A673 (cell line): Measurements from ENCODE around the gene SRRM4. TPM values are rescaled to one million over a fixed set of nuclear protein-coding genes. Genes with fewer than 3 reads are reported as not detected.

Experiments used
- BruUV-seq: library from RNA; stranded (reverse); fragments of 400-500 nt; replicated peaks from 2 replicates; lab custom pipeline; 2021; lab: Mats Ljungman, UMichigan
- CTCF ChIA-PET: fragments of 300-600 bp; sonication (Branson Sonifier 250); formaldehyde crosslinking; loops from one replicate; lab custom pipeline; 2022; ENCODE audit warnings: antibody characterized with exemption; lab: Charles Lee
- POLR2A ChIA-PET: fragments of 300-600 bp; sonication (Branson Sonifier 250); formaldehyde crosslinking; loops from one replicate; lab custom pipeline; 2022; ENCODE audit warnings: antibody characterized with exemption; ENCODE audit not compliant: low non-redundant PET; lab: Charles Lee
- DNase-seq: peaks from one replicate; pipeline ENCODE4 v3.0.0-alpha.2; 2015; ENCODE audit warnings: low spot score
- H3K27ac ChIP-seq: fragments of 200-600 bp; sonication (generic); 2 replicates; pipeline ENCODE4 v1.5.1; 2016; ENCODE audit warnings: mixed run types, low read depth, mild to moderate bottlenecking, mixed read lengths, antibody characterized with exemption, low read length; ENCODE audit not compliant: poor library complexity, severe bottlenecking
- H3K27me3 ChIP-seq: fragments of 200-600 bp; sonication (generic); replicated peaks from 2 replicates; pipeline ENCODE4 v1.6.1; 2017; ENCODE audit warnings: mixed run types, low read depth, mild to moderate bottlenecking, mixed read lengths, antibody characterized with exemption, low read length; ENCODE audit not compliant: insufficient read depth, poor library complexity
- H3K36me3 ChIP-seq: fragments of 200-600 bp; sonication (generic); 2 replicates; pipeline ENCODE4 v1.6.1; 2016; ENCODE audit warnings: mixed run types, mild to moderate bottlenecking, mixed read lengths, antibody characterized with exemption, low read length; ENCODE audit not compliant: insufficient read depth, poor library complexity, severe bottlenecking
- H3K4me1 ChIP-seq: fragments of 200-600 bp; sonication (generic); 2 replicates; pipeline ENCODE4 v1.6.1; 2017; ENCODE audit warnings: mixed run types, mild to moderate bottlenecking, mixed read lengths, antibody characterized with exemption, low read length; ENCODE audit not compliant: insufficient read depth, poor library complexity, severe bottlenecking
- H3K4me3 ChIP-seq: fragments of 200-600 bp; sonication (generic); 2 replicates; pipeline ENCODE4 v1.5.1; 2016; ENCODE audit warnings: low read depth, mixed run types, mild to moderate bottlenecking, mixed read lengths, low read length; ENCODE audit not compliant: poor library complexity, severe bottlenecking
- H3K9me3 ChIP-seq: fragments of 200-600 bp; sonication (generic); 2 replicates; pipeline ENCODE4 v1.6.1; 2016; ENCODE audit warnings: mixed run types, low read depth, mild to moderate bottlenecking, mixed read lengths, antibody characterized with exemption, low read length; ENCODE audit not compliant: poor library complexity, severe bottlenecking
- EZH2 ChIP-seq: fragments of 200-600 bp; sonication (generic); IDR thresholded peaks from 2 replicates; pipeline ENCODE4 v1.6.1; 2017; ENCODE audit warnings: borderline replicate concordance, low read depth, mild to moderate bottlenecking, mixed read lengths, antibody characterized with exemption, low read length; ENCODE audit not compliant: poor library complexity, severe bottlenecking
- intact Hi-C: fragments of 100-400 bp; cut with micrococcal nuclease; formaldehyde crosslinking; loops from one replicate; pipeline ENCODE4 v1.10.0; 2022; ENCODE audit not compliant: unreplicated experiment
- total RNA-seq: library from RNA; stranded (reverse); gene quantifications from 2 replicates; pipeline ENCODE4 v1.2.3, GENCODE V29; 2021
- TF ChIP-seq, protein P1 (sequence below): fragments of 300-800, 200-600 bp; sonication (generic); conservative IDR thresholded peaks from 2 replicates; pipeline ENCODE4 v1.5.1; 2017; ENCODE audit warnings: low read depth, mild to moderate bottlenecking, antibody characterized with exemption, low read length, moderate library complexity, mixed read lengths

Gene SRRM4
- total RNA-seq, 1 experiment from 2014 or later, result not detected

DNA sequence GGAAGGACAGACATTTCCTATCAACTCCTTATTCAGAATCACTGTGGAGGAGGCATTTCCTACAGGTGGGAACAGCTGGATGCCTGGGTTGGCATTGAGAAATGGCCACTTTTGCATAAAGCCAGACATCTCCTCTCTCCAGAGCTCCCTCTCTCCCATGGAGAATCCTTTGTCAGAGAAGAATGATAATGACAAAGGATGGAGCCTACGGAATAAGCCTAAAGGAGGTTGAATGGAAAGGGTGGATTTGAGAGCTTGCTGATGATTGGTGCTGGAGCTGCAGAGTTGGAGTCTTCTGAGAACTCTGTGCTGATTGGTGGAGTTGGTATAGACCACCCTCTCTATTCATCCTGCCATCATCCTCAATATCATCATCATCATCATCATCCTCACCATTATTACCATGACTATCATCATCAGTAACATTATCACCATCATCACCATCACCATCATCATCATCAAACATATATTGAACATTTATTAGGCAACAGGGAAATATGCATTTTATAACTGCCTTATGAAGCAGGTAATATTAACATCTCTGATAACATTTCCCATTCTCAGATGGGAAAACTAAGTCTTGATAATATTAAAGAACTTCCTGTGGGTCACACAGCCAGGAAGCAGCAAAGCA is 108.2 kb downstream of the SRRM4 start:
- Histone ChIP-seq H3K36me3 (no peaks in the 10 kb centered on the region), H3K9me3 (no peaks in the 10 kb centered on the region), H3K4me1 (no peaks in the 10 kb centered on the region), H3K27ac (no peak overlapping the region), H3K4me3 (no peak overlapping the region), H3K27me3 (peaks cover 12% of the 10 kb centered on the region)
- no TSS peak for BruUV-seq
- TF ChIP-seq EZH2, result no peak
- TF ChIP-seq, protein P1, sequence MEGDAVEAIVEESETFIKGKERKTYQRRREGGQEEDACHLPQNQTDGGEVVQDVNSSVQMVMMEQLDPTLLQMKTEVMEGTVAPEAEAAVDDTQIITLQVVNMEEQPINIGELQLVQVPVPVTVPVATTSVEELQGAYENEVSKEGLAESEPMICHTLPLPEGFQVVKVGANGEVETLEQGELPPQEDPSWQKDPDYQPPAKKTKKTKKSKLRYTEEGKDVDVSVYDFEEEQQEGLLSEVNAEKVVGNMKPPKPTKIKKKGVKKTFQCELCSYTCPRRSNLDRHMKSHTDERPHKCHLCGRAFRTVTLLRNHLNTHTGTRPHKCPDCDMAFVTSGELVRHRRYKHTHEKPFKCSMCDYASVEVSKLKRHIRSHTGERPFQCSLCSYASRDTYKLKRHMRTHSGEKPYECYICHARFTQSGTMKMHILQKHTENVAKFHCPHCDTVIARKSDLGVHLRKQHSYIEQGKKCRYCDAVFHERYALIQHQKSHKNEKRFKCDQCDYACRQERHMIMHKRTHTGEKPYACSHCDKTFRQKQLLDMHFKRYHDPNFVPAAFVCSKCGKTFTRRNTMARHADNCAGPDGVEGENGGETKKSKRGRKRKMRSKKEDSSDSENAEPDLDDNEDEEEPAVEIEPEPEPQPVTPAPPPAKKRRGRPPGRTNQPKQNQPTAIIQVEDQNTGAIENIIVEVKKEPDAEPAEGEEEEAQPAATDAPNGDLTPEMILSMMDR, result no peak
- ChIA-PET CTCF (no interaction called here), POLR2A (no interaction called here)
- intact Hi-C loops, result no loop called here
- no peak for DNase-seq

DNA sequence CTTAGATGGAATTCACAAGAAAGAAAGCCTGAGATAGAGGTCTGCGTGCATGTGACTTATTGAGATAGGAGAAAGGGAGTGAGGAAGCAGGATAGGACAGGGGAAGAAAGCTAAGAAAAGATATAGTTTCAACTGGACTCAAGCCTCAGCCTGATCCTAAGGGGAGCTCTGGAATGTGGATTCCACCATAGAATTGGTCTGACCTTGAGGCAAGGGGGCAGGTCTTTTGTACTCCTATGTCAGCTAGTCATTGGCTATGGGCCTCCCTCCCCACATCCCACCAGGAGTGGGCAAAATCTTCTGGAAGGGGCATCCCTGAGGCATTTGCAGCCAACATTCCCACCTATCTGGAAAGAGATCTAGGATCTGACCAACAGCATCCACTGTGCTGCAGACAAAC is 108.9 kb downstream of the SRRM4 start:
- ChIA-PET POLR2A (no interaction called here), CTCF (no interaction called here)
- Histone ChIP-seq H3K4me3 (no peak overlapping the region), H3K27me3 (peaks cover 20% of the 10 kb centered on the region), H3K27ac (no peak overlapping the region), H3K36me3 (no peaks in the 10 kb centered on the region), H3K9me3 (no peaks in the 10 kb centered on the region), H3K4me1 (no peaks in the 10 kb centered on the region)
- no peak for DNase-seq
- TF ChIP-seq EZH2, result no peak
- intact Hi-C loops, result no loop called here
- BruUV-seq, result no TSS peak

DNA sequence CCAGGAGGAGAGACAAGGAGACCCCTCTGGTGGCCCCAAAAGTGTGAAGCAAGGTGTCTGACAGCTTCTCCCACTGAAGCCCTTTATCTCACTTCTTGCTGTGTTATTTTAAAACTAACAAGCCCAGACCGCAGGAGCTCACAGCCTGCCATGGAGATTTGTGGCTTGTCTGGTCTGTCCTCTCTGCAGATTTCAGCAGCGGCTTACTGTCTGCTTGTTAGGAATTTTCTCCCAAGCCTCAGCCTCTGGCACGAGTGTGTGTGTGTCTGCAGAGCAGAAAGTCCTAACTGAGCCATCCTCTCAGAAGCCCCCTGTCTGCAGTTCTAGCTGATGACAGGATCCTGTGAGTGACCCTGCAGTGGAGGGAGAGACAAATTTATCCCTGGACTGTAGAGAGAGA is 109.5 kb downstream of the SRRM4 start:
- BruUV-seq, result no TSS peak
- Histone ChIP-seq H3K27ac (no peak overlapping the region), H3K4me3 (no peak overlapping the region), H3K9me3 (no peaks in the 10 kb centered on the region), H3K36me3 (no peaks in the 10 kb centered on the region), H3K27me3 (peaks cover 20% of the 10 kb centered on the region), H3K4me1 (no peaks in the 10 kb centered on the region)
- CTCF ChIA-PET, result no interaction called here
- intact Hi-C loops, result no loop called here
- POLR2A ChIA-PET, result no interaction called here
- no peak for DNase-seq
- TF ChIP-seq EZH2, result no peak
- TF ChIP-seq, protein P1, result no peak
